Measurements from ENCODE around the gene AP3S2. TPM values are rescaled to one million over a fixed set of nuclear protein-coding genes. Genes with fewer than 3 reads are reported as not detected.

Gene AP3S2
- total and polyA plus RNA-seq, 2 of the 13 experiments (the other 11 are each of a cell fraction or from before 2014, with no cell fraction given) = 17.6 to 44.4 TPM

- no peak; the same call in 1 of the 2 replicates for TF ChIP-seq MED13 (CRISPR knock-in tag; IDR thresholded peaks at IDR 0.05)
- TF ChIP-seq, protein P1, sequence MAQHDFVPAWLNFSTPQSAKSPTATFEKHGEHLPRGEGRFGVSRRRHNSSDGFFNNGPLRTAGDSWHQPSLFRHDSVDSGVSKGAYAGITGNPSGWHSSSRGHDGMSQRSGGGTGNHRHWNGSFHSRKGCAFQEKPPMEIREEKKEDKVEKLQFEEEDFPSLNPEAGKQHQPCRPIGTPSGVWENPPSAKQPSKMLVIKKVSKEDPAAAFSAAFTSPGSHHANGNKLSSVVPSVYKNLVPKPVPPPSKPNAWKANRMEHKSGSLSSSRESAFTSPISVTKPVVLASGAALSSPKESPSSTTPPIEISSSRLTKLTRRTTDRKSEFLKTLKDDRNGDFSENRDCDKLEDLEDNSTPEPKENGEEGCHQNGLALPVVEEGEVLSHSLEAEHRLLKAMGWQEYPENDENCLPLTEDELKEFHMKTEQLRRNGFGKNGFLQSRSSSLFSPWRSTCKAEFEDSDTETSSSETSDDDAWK (CRISPR knock-in tag; IDR thresholded peaks at IDR 0.05) = no peak
- TF ChIP-seq, protein P2, sequence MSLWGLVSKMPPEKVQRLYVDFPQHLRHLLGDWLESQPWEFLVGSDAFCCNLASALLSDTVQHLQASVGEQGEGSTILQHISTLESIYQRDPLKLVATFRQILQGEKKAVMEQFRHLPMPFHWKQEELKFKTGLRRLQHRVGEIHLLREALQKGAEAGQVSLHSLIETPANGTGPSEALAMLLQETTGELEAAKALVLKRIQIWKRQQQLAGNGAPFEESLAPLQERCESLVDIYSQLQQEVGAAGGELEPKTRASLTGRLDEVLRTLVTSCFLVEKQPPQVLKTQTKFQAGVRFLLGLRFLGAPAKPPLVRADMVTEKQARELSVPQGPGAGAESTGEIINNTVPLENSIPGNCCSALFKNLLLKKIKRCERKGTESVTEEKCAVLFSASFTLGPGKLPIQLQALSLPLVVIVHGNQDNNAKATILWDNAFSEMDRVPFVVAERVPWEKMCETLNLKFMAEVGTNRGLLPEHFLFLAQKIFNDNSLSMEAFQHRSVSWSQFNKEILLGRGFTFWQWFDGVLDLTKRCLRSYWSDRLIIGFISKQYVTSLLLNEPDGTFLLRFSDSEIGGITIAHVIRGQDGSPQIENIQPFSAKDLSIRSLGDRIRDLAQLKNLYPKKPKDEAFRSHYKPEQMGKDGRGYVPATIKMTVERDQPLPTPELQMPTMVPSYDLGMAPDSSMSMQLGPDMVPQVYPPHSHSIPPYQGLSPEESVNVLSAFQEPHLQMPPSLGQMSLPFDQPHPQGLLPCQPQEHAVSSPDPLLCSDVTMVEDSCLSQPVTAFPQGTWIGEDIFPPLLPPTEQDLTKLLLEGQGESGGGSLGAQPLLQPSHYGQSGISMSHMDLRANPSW (CRISPR knock-in tag; IDR thresholded peaks at IDR 0.05; ENCODE audit: borderline replicate concordance) = peak; percentile 96; the same call in 1 of the 2 replicates
- peak; percentile 96 for TF ChIP-seq ETV6 (CRISPR knock-in tag; conservative IDR thresholded peaks at IDR 0.05)
- TF ChIP-seq ZNF276 (CRISPR knock-in tag; IDR thresholded peaks at IDR 0.05; ENCODE audit: low read depth) = peak; percentile 70; the same call in 1 of the 2 replicates
- peak; percentile 86; the same call in 1 of the 2 replicates for TF ChIP-seq STAT5B (CRISPR knock-in tag; IDR thresholded peaks at IDR 0.05)
- peak; percentile 86 for TF ChIP-seq ARID5B (CRISPR knock-in tag; IDR thresholded peaks at IDR 0.05)
- peak; percentile 92 for TF ChIP-seq RNF2 (conservative IDR thresholded peaks at IDR 0.05; ENCODE audit: low read depth)
- TF ChIP-seq ZNF253 (CRISPR knock-in tag; IDR thresholded peaks at IDR 0.05; ENCODE audit: borderline replicate concordance) = peak; percentile 65; the same call in 1 of the 2 replicates
- TF ChIP-seq ZNF350 (CRISPR knock-in tag; IDR thresholded peaks at IDR 0.05; ENCODE audit: borderline replicate concordance, low read depth) = peak; percentile 98
- TF ChIP-seq FOXC1 (CRISPR knock-in tag; IDR thresholded peaks at IDR 0.05; ENCODE audit: borderline replicate concordance) = peak; percentile 89; the same call in 1 of the 2 replicates
- TF ChIP-seq ZSCAN30 (CRISPR knock-in tag; IDR thresholded peaks at IDR 0.05) = peak; percentile 84; the same call in 1 of the 2 replicates
- TF ChIP-seq ZNF530 (CRISPR knock-in tag; IDR thresholded peaks at IDR 0.05; ENCODE audit: low read depth) = no peak
- TF ChIP-seq ZNF124 (CRISPR knock-in tag; IDR thresholded peaks at IDR 0.05) = peak; percentile 96
Measured at GRCh38 chr15:89893696-89894447, at the start of gene AP3S2 (continued).

Data from HepG2 (cell line).